ENCODE measurements around the gene HES3.

GRCh38 chr1:6254691-6255090 lies 10.7 kb downstream of the HES3 start:
- TF ChIP-seq CTCF (IDR thresholded peaks at IDR 0.05) (no peak), EP300 (IDR thresholded peaks at IDR 0.05; ENCODE audit: borderline replicate concordance in 1 of 2, low read depth in 1 of 2, low read length in 1 of 2) (no peak), NFIC (IDR thresholded peaks at IDR 0.05; ENCODE audit: borderline replicate concordance) (no peak), POLR2AphosphoS5 (IDR thresholded peaks at IDR 0.05; ENCODE audit: low read depth, low read length) (no peak), SMC3 (IDR thresholded peaks at IDR 0.05; ENCODE audit: low read depth, low read length) (no peak), USF1 (IDR thresholded peaks at IDR 0.05; ENCODE audit: borderline replicate concordance, low read depth) (no peak), SIN3A (IDR thresholded peaks at IDR 0.05; ENCODE audit: borderline replicate concordance, low read depth, low read length) (no peak), MEF2A (IDR thresholded peaks at IDR 0.05; ENCODE audit: borderline replicate concordance, low read depth) (no peak), RFX5 (IDR thresholded peaks at IDR 0.05; ENCODE audit: low read length) (no peak), TAF1 (IDR thresholded peaks at IDR 0.05; ENCODE audit: borderline replicate concordance, low read depth, low read length) (no peak), RCOR1 (IDR thresholded peaks at IDR 0.05; ENCODE audit: low read length) (no peak), CHD2 (IDR thresholded peaks at IDR 0.05; ENCODE audit: low read length, partially characterized antibody) (no peak), TEAD4 (IDR thresholded peaks at IDR 0.05; ENCODE audit: borderline replicate concordance, insufficient read depth) (no peak)
